Mononuclear cell (primary cell): Measurements from ENCODE around the gene HNRNPLL. TPM values are rescaled to one million over a fixed set of nuclear protein-coding genes. Genes with fewer than 3 reads are reported as not detected.

Experiments used
- H3K27me3 ChIP-seq: 2 replicates; pipeline ENCODE4 v1.6.0; 2011; ENCODE audit warnings: low read length, control low read depth; ENCODE audit not compliant: insufficient read depth
- H3K4me1 ChIP-seq: 2 replicates; pipeline ENCODE4 v1.5.1; 2011; ENCODE audit warnings: mild to moderate bottlenecking, low read length, control low read depth; ENCODE audit not compliant: insufficient read depth
- H3K4me3 ChIP-seq: 2 replicates; pipeline ENCODE4 v1.5.1; 2011; ENCODE audit warnings: mild to moderate bottlenecking, low read length, moderate library complexity
- H3K9me3 ChIP-seq: 2 replicates; pipeline ENCODE4 v1.5.1; 2011; ENCODE audit warnings: low read depth, mild to moderate bottlenecking, control low read depth, low read length
- total RNA-seq: library from RNA; depleted of rRNA; stranded (reverse); fragments of >200 nt; gene quantifications from one replicate; pipeline ENCODE4 v1.2.3, GENCODE V29; 2012

The HNRNPLL gene
- total RNA-seq, 1 donor, result 34.8 TPM

DNA sequence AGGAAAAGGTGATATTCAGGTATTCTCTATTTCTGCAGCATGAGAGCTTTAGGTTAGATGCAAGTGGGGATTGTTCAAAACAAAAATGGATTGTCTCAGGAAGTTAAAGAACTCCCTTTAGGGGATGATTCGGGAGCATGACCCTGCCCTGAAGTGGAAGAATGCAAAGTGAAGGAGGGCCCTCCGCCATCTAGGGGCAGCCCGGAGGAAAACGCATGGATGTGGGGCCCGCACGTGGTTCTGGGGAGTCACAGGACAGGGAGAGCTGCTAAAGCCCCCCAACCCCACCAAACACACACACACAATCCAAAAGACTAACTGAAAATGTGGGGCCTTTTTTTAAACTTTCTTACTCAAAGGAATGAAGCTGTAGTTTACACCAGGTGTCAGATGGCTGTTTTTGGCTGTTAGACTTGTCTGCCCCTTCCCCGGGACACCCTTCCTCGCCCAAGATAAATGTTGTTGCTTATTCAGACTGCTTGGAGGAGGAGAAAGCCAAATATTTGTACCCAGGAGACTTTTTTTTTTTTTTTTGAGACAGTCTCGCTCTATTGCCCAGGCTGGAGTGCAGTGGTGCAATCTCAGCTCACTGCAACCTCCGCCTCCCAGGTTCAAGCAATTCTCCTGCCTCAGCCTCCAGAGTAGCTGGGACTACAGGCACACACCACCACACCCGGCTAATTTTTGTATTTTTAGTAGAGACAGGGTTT lies 78.8 kb downstream of the HNRNPLL start:
- Histone ChIP-seq H3K27me3 (peaks cover 20% of the 10 kb centered on the region), H3K9me3 (no peaks in the 10 kb centered on the region), H3K4me1 (peaks cover 5% of the 10 kb centered on the region), H3K4me3 (no peak overlapping the region)

DNA sequence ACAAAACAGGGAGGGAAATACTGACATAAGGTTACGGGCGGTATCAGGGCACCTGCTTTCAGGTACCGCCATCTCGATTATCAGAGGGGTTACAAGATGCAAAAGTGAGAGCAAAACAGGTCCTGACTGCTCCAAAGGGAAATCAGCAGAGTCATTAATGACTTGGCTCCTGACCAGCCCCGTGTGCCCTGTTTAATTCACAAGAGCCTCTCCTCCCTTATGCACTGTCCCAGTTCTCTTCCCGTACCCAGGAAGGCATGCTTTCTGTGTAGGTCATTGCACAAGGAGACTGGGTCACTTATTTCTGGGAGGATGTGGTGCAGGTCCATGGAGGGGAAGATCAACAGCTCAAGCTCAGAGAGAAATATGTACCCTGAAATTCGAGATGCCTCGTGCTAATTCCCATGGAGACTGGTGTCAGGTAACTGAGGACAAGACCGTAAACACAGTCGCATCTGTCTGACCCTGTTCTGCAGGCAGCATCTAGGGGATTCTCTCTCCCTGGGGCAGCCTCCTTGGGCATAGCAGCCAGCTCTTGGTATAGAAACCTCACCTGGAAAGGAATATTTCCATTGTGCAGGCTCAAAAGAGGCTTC lies 79.9 kb downstream of the HNRNPLL start:
- Histone ChIP-seq H3K27me3 (peaks cover 10% of the 10 kb centered on the region), H3K4me3 (no peak overlapping the region), H3K9me3 (no peaks in the 10 kb centered on the region), H3K4me1 (peaks cover under 1% of the 10 kb centered on the region)

DNA sequence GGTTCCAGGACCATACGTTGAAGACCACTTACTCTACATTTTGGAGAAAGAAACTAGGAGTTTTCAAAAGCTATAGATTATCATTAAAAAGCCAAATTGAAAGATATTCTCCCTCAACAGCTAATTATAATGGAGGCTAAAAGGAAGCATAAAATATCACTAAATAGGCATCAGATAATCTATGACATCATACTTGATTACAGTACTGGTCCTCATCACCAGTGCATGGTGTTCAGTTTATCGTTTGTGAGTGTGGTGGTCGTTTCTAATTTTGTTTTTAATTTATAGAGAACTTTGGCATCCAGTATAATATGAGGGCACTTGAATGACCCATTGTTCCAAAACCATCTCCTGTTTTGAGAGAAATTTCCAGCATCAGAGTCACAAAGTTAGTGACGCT lies 80.9 kb downstream of the HNRNPLL start:
- Histone ChIP-seq H3K27me3 (peaks cover 4% of the 10 kb centered on the region), H3K4me3 (no peak overlapping the region), H3K4me1 (no peaks in the 10 kb centered on the region), H3K9me3 (no peaks in the 10 kb centered on the region)

DNA sequence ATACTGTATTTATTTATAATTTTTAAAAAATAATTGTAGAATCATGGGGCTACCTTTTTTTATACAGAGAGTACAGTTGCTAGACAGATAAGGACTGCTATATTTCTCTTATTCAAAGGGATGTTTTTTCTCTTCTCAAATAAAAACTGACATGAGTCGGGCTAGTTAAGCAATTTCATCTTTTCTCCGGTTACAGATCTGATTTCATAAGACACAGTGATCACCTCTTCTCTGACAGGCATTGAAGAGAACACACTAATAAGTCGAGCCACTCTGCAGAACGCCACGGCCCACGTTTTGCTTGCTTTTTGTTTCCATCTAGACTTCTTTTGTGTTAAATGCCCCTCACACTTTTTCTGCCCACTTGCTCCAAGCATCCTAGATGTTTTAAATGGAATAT lies 85.4 kb downstream of the HNRNPLL start:
- H3K4me3 ChIP-seq, result no peak overlapping the region
- no peaks in the 10 kb centered on the region for H3K9me3 ChIP-seq
- no peaks in the 10 kb centered on the region for H3K4me1 ChIP-seq
- H3K27me3 ChIP-seq, result no peaks in the 10 kb centered on the region

DNA sequence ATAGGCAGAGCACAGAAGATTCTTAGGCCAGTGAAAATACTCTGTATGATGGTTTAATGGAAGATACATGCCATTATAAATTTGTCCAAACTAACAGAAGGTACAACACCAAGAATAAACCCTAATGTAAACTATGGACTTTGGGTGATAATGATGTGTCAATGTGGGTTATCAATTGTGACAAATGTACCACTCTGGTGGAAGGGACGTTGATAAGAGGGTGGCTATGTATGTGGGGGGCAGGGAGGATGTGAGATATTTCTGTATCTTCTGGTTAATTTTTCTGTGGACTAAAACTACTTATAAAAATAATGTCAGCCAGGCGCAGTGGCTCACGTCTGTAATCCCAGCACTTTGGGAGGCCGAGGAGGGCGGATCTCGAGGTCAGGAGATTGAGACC lies 86.2 kb downstream of the HNRNPLL start:
- H3K27me3 ChIP-seq, result no peaks in the 10 kb centered on the region
- no peaks in the 10 kb centered on the region for H3K9me3 ChIP-seq
- H3K4me1 ChIP-seq, result no peaks in the 10 kb centered on the region
- H3K4me3 ChIP-seq, result no peak overlapping the region

DNA sequence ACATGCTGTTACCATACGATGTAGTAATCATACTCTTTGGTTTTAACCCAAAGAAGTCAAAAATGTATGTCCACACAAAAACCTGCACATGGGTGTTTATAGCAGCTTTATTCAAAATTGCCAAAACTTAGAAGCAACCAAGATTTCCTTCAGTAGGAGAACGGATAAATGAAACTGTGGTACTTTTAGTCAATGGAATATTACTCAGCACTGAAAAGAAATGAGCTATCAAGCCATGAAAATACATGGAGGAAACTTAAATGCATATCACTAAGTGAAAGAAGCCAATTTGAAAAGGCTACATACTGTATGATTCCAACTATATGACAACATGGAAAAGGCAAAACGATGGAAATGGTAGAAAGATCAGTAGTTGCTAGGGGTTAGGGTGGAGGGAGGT lies 86.6 kb downstream of the HNRNPLL start:
- Histone ChIP-seq H3K4me3 (no peak overlapping the region), H3K4me1 (no peaks in the 10 kb centered on the region), H3K9me3 (no peaks in the 10 kb centered on the region), H3K27me3 (no peaks in the 10 kb centered on the region)

DNA sequence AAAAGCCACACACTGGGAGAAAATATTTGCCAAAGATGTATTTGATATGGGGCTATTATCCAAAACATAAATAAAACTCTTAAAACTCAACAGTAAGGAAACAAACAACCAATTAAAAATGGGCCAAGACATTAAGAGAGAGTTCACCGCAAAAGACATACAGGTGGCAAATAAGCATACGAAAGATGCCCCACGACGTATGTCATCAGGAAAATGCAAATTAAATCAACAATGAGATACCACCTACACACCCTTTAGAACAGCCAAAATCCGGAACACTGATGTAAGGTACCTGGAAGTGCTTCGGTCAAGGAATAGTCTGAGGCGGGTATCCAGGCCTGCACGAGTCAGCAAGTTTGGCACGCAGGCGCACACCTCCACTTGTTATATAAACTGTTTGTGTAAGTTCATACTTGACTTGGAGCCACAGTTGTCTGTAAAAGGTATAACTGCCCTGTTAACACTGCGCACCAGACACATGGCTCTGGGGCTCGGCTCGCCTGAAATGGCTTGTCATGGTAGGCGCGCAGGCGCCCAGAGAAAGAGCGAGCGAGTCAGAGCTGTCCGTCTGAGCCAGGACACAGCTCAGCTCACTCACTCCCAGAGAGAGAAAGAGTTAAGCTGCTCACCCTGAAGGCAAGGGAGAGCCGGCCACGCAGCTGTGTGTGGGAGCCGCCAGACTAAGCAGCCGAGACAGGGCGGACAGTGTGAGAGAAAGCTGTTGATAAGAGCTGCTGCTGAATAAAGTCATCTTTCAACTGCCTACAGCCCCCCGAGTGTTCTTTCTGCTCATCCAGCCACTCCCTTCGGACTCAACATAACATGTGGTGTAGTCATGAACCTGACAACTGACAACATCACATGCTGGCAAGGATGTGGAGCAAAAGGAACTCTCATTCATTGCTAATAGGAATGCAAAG lies 87.3 kb downstream of the HNRNPLL start:
- Histone ChIP-seq H3K9me3 (no peaks in the 10 kb centered on the region), H3K4me1 (no peaks in the 10 kb centered on the region), H3K4me3 (no peak overlapping the region), H3K27me3 (no peaks in the 10 kb centered on the region)

DNA sequence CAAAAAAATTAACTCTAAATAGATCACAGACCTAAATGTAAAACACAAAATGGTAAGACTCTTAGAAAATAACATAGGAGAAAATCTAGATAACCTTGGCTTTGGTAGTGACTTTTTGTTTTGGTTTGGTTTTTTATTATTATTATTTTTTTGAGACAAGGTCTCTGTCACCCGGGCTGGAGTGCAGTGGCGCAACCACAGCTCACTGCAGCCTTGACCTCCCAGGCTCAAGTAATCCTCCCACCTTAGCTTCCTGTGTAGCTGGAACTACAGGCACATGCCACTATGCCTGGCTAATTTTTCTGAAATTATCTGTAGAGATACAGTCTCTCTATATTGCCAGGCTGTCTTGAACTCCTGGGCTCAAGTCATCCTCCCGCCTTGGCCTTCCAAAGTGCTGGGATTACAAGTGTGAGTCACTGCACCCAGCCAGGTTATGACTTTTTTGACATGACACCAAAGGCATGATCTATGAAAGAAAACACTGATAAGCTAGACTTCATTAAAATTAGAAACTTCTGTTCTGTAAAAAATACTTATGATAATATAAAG lies 88.0 kb downstream of the HNRNPLL start:
- Histone ChIP-seq H3K4me1 (no peaks in the 10 kb centered on the region), H3K27me3 (no peaks in the 10 kb centered on the region), H3K4me3 (no peak overlapping the region), H3K9me3 (no peaks in the 10 kb centered on the region)

DNA sequence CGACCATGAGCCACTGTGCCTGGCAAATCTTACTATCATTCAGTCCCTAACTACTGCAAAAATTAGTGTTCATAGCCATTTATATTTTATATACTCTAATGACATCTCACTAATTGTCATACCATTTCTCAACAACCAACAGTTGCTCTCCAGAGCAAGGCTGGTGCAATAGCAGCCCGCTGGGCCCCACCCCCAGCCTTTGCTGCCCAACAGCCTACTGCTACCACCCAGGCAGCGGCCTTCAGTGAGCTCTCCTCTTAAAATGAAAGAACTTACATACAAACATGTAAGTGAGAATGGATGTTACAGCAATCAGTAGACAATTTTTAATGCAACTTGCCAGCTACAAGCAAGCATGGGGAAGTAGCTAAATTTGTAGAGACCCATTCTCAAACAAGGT lies 90.5 kb downstream of the HNRNPLL start:
- Histone ChIP-seq H3K27me3 (no peaks in the 10 kb centered on the region), H3K4me1 (peaks cover 4% of the 10 kb centered on the region), H3K9me3 (no peaks in the 10 kb centered on the region), H3K4me3 (no peak overlapping the region)

Other genes with a start within 250 kb of the HNRNPLL start
- gene ATL2, start 225.7 kb downstream of the HNRNPLL start, total RNA-seq, result 159 TPM
- 13.0 TPM for gene GALM, start 63.2 kb upstream of the HNRNPLL start, total RNA-seq
- gene SRSF7, start 148.4 kb upstream of the HNRNPLL start, total RNA-seq, result 244 TPM
- 1.3 TPM for gene GEMIN6, start 175.3 kb upstream of the HNRNPLL start, total RNA-seq